Left renal cortex interstitium (tissue), 4 donors: ENCODE data around the gene ELP1. TPM values are rescaled to one million over a fixed set of nuclear protein-coding genes. Genes with fewer than 3 reads are reported as not detected.

Source experiments
- DNase-seq, 4 donors: peaks; one replicate each; pipeline ENCODE4 v3.0.0-alpha.2; 2013; ENCODE audit warnings: low read depth in 4 of 4, low spot score in 2 of 4, missing footprints in 1 of 4
- polyA plus RNA-seq, 4 donors: library from polyadenylated mRNA; unstranded; fragments of 120-200 nt; gene quantifications; one replicate each; pipeline ENCODE4 v1.2.1, GENCODE V29; 2013; ENCODE audit not compliant: insufficient read length in 4 of 4

The ELP1 gene
- polyA plus RNA-seq, 4 donors, result 40.0 to 54.7 (median 43.0) TPM

GRCh38 chr9:108883085-108883484 lies 50.8 kb downstream of the ELP1 start:
- no peak for DNase-seq

GRCh38 chr9:108882052-108882888 lies 51.7 kb downstream of the ELP1 start:
- DNase-seq, result no peak

DNA sequence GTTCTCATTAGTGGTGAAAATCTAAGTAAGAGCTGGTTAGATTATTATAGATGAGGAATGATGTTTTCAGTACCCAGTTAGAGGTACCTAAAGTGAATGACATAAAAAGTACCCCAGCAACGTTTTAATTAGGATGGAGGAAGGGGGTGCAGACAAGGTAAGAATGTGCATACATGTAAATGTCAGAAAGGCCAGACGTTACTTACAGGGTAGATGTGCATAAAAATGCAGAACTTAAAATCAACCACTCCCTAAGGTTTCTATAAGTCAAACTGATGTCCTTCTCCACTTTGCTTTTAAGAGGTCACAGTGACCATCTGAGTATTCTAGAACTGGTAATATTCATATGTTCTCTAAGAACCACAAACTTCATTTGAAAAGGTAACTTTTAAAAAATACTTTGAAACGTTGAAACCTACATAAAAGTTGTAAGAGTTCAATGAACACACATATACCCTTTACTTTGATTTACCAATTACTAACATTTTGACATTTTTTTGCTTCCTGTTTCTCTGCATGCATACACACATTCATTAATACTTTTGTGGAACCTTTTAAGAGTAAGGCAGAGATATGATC lies 53.1 kb downstream of the ELP1 start:
- no peak for DNase-seq

DNA sequence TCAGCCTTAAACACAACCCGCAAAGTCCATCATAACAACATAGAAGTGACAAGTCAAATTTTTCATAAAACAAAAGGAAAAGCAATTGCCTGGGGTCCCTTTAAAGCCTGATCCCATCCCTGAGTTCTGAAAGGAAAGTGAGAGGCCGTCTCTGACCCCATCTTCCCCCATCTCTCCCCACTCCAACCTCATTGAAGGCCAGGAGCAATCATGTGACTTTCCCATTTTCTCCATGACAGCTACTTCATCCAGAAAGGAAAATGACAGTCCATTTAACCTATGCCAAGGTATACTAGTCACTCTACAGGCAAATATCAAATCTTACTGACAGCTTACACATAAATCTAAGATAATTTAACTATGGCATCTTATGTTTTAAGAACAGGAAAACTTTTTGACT lies 56.4 kb downstream of the ELP1 start:
- DNase-seq, result no peak

DNA sequence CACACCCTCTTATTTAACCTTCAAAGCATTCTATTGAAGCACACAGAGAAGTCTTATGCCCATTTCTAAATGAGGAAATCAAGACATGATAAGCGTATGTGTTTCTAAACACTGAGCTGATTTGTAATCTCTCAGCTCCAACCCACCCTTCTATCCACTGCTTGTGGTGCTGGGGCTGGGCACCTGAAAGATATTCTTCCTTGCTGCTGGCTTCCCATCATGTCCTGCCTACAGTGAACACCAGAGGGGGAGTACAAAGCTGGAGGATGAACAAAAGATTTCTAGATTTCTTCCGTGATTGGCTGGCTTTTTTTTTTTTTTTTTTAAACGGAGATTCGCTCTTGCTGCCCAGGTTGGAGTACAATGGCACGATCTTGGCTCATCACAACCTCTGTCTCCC lies 57.5 kb downstream of the ELP1 start:
- no peak for DNase-seq

DNA sequence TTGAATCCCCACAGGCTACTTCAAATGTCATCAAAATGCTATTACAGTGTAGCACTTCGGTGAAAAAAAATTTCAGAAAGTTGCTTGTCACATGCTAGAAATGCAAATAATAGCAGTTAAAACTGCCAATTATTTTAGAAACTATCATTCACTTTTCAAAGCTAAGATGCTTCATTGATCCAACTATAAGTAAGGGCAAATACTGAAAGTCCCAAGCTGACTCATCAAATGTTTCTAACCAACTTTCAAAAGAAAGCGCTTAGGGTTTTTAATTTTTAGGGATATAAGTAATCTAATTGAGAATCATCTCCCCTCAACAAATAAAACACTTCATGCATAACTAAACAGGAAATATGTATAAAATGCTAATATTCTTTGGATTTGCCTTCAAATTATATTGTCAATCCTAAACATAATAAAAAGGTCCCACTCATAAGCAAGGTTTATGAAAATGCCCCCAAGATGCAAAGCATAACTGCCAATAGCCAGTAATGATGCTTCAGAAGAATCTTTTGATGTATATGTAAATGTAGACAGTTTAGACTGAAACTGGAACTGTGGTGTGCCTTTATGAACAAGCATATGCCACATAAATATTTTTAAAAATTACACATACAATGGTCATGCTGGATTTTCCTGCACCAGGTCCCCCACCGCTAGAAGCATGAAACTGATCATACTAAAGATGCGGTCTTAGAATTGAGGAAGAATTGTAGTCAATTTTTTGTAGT lies 59.7 kb downstream of the ELP1 start:
- no peak for DNase-seq

- DNase-seq, result no peak
Measured at GRCh38 chr9:108869092-108869725, 64.7 kb downstream of the ELP1 start.

GRCh38 chr9:108867829-108868228 lies 66.1 kb downstream of the ELP1 start:
- DNase-seq, result no peak

DNA sequence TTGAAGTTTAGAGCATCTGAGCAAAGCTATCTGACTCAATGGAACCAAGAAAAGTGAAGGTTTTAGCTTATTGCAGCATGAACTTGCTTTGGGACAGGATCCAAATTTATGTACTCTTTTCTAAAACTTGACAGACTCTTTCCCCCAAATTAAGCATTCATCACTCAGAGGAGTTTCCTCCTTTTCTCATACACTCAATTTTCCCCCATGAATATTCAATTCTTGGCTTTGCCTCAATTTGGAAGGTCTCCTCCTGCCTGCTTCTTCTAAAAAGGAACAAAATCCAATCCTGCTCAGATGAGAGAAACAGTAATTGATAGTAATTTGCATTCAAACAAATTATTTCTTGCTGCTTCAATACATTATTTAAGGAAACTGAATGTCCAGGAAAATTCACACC lies 66.8 kb downstream of the ELP1 start:
- no peak for DNase-seq

DNA sequence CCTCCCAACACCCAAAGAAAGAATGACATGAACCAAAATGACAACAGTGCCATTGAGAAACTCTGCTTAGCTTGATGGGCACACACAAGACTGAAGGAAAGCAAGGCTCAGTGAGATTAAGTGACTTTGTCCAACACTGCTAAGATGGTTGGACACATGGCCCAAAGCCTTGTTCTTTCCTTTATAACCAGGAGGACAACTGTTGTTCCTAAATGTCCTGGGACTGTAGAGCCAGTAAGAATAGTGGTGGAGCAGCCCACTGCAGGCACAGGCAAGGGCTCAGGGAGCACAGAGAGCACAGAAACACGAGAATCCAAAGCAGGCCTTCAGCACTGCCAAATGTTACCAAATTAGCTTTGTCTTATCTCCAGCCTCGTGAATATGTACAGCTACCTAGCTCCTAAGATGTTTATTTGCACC lies 67.9 kb downstream of the ELP1 start:
- no peak for DNase-seq

DNA sequence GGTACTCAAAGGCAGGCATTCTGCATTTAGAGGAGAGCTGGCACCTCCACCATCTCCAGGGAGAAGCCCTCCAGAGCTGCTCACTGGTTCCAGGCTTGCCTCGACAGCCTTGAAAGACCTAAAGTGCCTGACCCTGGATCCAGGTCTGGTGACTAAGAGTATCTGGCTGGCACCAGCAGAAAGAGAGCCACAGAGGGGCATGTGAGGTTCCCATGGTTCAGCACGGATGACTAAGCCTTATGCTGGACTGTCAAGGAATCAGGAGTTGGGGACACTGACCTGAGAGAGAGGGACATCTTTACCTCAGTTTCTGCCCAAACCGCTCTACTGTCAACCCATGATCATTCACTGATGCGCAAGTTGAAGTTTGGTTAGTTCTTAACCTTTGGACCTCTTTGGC lies 68.9 kb downstream of the ELP1 start:
- no peak for DNase-seq

DNA sequence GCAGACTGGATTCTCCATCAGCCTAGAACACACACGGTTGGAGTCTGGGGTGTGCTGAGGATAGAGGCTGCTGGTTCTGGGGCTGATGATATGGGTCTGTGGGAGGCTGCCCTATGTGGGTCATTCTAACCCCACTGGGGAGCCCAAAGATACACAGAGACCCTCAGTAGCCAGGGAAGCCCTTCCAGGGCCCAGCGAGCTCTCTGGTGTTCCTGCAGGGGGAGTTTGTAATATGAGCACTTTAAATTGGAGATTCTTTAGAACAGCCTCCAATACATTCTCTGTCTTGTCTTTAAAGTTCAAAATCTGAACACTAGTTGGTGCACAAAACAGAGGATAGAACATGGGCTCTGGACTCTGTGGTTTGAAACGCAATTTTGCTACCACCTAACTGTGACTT lies 69.5 kb downstream of the ELP1 start:
- no peak for DNase-seq

DNA sequence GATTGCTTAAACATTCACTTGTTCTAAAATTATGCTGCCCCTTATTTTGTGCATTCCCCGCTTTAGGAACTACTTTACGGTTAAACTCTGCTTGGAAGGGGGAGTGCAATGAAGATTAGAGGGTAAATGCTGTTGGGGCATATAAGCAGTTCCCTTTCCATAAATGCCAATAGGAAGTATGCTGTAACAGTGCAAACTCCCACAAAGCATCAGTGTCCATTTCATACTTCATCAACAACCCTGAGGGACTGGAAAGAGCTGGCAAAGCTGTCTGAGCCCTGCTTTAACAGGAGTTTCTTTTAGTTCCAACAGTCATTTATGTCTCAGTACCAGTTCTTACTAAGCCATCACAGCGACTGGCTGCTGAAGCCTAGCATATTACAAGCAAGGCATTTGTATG lies 70.0 kb downstream of the ELP1 start:
- DNase-seq, result no peak

GRCh38 chr9:108861997-108862396 lies 71.9 kb downstream of the ELP1 start, which contains the start of gene ACTL7A:
ACTL7A (plus strand) TSS chr9:108862266; CDS start chr9:108862323, 57 bp downstream.
- no peak for DNase-seq

- no peak for DNase-seq
Measured at GRCh38 chr9:108861464-108861863, 72.5 kb downstream of the ELP1 start.

GRCh38 chr9:108860764-108861163 lies 73.2 kb downstream of the ELP1 start:
- no peak for DNase-seq

- no peak for DNase-seq
Measured at GRCh38 chr9:108860354-108860753, 73.6 kb downstream of the ELP1 start.

- DNase-seq, result no peak
Measured at GRCh38 chr9:108859459-108860114, 74.3 kb downstream of the ELP1 start.

DNA sequence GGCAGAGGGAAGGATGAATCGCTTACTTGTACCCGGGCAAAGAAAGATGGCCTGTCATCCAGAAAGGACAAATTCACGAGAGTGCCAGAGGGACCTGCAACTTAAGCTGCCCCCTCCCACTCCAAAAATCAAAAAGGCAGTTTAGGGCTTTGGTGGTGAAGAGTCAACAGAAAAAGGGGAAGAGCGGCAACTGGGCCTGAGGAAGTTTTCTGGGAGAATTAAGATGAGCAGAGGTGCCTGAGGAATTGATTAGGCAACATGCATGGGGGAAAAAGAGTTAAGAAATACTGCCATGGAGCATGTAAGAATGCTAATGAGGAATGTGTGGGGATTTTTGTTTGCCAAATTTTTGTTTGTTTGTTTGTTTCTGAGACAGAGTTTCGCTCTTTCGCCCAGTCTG lies 76.4 kb downstream of the ELP1 start:
- no peak for DNase-seq

DNA sequence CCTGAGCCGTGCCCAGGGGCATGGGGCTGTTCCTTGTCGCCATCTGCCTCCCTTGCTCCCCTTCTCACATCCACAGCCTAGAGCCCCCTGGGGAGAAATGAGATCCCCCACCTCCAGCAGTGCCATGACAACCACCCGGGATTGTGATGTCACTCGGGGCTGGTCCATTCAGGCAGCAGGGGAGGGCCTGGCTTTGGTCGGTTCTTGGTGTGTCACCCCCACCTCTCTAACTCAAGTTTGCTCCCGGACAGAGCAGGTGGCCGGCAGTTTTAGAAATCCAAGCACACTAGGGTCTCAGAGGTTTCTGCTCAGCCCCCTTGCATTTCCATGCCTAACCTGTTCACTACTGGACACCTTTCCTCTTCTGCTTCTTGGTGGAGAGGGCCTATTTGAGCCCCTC lies 78.0 kb downstream of the ELP1 start, which contains the start of gene ACTL7B:
Gene ACTL7B (minus strand): TSS at position 99 of the 400 bp plus-strand sequence. CDS start 56 bp downstream, at position 43.
- DNase-seq, result no peak

DNA sequence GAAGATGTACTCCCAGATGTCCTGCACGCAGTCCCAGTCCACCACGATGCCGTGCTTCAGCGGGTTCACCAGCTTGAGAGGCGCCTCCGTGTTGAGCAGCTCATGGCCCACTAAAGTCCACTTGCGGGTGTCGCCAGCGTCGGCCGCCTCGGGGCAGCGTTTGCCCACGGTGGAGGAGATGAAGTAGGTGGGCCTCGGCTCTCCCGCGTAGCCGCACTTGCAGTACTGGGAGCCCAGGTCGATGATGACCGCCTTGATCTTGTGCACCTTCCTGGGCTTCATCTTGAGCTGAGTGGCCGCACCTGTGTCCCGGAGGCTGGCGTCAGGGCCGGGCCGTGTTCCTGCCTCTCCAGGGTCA lies 78.4 kb downstream of the ELP1 start:
- no peak for DNase-seq
